Activated T-helper 1 cell treated with anti-CD3 and anti-CD28 coated beads, Interleukin-2, amount 50 U/mL, for 16 hours (primary cell): ENCODE results near the gene SNX9.
A peak's percentile ranks its signal among the peaks of the same experiment; 100 is the strongest.

Source experiments
- DNase-seq, 2 donors: peaks; one replicate each; pipeline ENCODE4 v3.0.0-alpha.2; 2020; ENCODE audit warnings: low read depth in 1 of 2, low spot score in 1 of 2

The SNX9 gene

DNA sequence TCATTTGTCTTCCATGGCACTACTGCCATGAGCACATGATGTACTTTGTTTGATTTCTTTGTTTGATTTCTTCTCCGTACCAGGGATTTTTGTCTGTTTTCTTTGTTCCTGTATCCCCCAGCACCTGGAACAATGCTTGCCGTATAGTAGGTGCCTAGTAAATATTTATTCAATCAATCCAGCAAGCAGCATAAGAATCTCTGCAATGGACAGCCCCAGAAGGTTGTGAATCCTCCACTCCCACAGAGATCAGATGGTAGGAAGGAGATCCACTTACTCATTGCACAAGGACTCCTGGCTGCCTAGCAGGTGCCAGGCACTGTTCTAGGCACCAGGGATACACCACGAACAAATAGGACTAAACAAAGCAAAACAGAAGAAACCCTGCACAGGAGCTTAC, 151.9 kb downstream of the SNX9 start:
- no peak for DNase-seq

DNA sequence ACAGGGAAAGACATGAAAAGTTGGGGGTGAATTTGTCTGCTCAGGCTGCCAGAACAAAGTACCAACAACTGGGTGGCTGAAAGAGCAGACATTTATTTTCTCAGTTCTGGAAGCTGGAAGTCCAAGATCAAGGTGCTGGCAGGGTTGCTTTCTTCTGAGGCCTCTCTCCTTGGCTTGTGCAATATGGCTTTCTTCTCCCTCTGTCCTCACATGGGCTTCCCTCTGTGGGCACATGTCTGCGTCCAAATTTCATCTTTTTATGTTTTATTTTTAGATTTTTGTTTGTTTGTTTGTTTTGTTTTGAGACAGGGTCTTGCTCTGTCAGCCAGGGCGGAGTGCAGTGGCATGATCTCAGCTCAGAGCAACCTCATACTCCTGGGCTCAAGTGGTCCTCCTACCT, 152.4 kb downstream of the SNX9 start:
- DNase-seq, result no peak

DNA sequence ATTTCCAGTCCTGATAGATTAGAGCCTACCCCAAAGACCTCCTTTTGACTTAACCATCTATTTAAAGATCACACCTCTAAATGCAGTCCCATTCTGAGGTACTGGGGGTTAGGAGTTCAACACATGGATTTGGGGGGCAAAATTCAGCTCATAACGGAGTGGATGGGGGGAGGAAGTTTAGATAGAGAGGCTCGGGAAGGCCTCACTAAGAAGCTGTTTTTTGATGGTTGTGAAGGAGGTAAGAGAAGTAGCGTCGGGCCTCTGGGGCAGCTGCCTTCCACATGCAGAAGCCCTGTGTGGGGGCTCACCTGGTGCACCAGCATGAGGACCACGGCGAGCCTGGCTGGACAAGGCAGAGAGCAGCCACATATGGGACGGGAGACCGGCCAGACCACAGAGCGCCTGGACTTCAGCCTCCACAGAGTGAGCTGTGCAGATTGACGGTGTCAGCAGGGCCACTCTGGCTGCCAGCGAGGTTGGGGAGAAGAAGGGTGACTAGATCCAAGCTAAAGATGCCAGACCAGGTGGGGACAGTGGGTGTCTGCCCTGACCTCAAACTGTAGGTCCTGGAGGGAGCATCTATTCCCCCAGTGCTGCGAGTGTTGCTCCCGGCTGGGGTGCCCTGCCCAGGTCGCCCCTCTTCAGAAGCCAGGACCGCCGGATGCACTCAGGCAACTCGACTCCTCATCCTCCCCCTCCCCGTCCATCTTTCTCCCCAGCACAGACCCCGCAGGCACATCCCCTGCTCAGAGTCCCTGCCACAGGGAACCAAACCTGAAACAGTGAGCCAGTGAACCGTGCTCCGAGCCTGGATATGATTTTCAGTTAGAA, 153.5 kb downstream of the SNX9 start:
- no peak for DNase-seq

DNA sequence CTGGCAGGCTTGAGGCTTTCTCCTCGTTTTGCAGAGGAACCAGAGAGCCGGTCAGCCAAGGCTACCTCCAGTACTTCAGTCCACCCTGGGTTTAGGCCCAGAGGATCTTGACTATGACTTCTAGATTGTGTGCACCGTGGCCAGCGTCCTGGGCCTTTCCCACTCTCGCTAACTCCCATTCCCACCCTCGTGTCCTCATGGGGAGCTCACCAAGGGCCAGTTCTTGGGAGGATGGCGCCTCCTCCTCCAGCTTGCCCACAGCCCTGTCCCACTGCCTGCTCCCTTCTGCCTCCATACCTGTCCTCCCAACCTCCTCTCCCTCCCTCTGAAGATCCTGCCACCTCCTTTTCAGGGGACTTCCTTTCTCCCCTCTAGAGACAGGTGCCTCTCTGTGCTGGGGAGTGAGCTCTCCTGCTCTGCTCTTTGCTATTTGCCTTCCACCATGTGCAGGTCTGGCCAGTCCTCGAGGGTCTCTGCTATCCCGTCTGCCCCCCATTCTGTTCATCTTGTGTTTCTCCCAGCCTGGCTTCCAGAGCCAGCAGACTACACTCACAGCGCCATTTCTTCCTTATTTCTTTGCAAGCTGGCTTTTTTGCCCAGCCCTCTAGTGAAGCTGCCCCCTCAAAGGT, 154.2 kb downstream of the SNX9 start:
- DNase-seq, result no peak

DNA sequence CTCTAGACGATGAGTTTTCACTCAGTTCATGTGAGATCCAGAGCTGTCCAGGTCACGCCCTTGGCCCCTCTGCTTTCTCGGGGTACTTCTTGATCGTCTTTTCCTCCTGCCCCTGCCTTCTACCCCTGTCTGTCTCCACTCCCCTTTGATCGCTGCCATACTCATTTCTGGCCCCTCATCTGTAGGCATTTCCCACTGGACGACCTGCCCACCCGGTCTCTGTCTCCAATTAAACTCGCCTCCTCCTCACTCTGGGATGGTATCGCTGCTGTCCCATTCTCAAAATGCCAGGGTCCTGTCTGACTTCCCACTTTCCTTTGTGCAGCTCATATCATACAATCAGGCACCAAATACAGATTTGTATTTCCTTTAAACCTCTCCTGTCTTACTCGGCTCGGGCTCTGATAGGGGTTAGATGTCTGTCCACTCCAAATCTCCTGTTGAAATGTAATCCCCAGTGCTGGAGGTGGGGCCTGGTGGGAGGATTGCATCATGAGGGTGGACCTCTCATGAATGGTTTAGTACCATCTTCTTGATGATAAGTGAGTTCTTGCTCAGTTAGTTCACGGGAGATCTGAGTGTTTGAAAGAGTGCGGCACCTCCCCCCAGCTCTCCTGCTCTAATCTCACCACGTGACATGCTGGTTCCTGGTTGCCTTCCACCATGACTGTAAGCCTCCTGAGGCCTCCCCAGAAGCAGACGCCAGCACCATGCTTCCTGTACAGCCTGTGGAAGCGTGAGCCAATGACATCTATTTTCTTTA, 155.2 kb downstream of the SNX9 start:
- DNase-seq, result no peak

DNA sequence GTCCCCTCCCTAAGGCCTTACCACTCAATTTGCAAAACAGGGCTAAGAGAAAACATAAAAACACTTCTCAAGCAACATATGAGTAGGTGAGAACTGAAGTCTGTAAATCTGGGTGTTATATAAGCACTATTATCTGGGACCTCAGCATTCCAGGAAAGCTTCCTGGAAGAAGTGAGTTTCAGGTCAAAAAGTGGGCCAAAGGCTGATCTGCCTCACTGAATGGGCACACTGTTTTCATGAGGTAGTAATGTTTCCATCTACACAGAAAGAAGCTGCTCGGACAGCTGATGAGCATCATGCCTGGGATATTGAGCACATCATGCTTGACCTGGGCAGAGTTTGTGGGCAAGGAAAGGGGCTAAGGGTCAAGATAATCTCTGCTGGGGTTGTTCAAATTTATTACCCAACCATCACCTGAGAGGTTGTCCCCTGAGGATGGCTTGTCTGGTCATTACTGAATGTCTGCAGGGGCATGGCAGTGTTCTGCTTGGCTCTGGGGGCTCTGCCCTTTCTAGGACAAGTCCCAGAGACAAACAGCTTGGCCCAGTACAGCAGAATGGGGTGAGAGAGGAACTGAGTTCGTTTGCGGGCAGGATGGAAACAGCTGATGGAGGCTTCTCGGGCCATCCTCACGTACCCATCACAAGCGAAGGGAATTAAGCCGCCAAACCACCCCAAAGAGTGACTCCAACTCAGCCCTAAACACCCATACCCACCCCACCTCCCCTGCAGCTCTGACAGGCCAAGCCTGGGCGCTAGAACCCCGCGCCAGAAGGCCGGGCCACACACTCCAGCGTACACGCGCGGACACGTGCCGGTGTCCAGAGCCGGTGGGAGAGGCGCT, 157.5 kb downstream of the SNX9 start:
- no peak for DNase-seq

DNA sequence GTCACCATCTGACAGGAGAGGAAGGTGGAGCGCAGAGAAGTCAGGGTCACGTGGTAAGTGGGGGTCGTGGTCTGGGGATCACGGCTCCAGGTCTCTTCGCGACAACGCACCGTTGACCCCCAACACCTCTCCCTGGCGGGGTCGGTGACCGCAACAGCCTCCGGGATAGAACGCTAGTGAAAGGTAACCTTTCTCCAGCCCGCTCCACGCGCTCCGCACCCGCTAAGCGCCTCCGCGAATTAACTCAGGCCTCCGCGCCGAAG, 158.0 kb downstream of the SNX9 start:
- DNase-seq, result no peak

DNA sequence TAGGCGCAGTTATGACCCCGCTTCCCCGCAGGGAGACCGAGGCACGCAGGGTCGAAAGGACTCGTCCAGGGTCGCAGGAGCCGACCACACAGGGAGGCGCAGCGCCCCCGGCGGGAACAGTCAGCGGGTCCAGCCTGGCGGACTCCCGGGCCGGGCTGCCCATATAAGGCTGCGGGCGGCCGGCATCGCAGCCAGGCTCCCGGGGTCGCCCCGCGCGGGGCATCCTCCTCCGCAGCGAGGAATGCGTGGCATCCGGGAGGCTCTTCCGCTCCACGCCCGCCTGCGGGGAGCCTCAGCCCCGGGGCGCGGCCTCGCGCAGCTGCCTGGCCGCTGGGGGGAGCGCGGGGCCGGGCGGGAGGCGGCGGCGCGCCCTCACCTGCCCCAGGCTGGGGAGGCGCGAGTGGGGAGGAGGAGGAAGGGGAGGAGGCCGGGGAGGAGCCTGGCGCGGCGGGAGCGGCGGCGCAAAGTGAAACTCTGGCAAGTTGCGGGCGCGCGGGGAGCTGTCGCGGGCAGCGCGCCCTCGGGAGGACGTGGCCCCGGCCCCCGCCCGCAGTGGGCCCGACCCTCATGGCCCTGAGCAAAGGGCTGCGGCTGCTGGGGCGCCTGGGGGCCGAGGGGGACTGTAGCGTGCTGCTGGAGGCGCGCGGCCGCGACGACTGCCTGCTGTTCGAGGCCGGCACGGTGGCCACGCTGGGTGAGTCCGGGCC, 158.5 kb downstream of the SNX9 start, which contains the start of gene SYNJ2:
Gene SYNJ2 (plus strand): TSS at position 469 of the 707 bp plus-strand sequence. CDS start 99 bp downstream, at position 568.
- peak; percentile 58 to 75 for DNase-seq

DNA sequence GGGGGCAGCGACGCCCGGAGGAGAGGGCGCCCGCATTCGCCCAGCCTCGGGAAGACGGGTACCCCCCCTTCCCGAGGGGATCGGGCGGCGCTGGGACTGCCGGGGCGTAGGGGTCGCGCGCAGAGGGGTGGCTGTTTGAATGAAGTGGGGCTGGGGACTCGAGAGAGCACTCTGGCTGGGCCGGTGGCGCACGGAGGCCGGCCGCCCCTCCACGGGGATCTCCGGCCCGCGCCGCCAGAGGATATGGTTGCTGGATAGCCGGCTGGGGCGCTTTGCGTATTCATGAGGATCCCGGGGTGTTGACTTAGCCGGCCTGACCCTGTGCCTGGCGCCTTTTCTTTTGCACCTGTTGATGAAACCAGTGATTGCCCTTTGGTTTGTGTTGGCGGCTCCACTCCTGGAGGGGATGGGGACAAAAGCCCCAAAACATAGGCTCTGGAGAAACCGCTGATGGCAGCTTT, 159.1 kb downstream of the SNX9 start:
- DNase-seq, result peak in 1 of 2 donors; percentile 15

DNA sequence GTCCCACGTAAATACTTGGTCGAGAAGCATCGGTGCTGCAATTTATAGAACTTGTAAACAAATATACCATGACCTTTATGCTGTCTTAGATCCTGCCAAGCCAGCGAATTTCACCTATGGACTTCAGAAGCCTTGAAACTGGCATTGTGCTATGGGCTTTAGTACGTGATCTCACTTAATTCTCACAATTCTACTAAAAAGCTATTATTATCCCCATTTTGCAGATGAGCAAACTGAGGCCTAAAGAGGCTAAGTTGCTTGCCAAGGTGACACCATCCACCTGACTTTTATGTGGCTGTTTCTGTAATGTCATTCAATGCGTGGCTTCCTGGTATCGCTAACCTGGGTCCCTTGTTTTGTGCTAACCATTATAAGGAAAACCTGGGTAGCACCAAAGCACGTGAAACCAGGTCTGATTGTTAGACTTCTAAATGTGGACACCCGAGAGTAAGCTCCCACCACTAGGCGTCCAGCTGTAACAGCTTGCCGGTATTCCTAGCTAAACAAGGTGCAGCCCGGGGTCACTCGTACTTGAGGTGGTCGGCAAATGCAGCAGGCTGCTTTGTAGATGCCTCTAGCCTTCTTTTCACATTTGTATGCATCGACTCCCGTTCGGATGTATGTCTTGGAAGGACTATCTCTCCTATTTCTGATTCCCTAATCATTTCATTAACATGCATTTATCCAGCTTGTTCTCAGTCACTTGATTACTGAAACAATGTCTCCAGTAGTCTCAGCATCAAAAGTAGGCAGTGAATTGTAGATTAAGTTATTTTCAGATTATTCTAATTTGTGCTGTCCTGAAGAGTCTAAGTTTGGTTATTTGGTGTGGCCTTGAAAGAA, 159.7 kb downstream of the SNX9 start:
- DNase-seq, result no peak

DNA sequence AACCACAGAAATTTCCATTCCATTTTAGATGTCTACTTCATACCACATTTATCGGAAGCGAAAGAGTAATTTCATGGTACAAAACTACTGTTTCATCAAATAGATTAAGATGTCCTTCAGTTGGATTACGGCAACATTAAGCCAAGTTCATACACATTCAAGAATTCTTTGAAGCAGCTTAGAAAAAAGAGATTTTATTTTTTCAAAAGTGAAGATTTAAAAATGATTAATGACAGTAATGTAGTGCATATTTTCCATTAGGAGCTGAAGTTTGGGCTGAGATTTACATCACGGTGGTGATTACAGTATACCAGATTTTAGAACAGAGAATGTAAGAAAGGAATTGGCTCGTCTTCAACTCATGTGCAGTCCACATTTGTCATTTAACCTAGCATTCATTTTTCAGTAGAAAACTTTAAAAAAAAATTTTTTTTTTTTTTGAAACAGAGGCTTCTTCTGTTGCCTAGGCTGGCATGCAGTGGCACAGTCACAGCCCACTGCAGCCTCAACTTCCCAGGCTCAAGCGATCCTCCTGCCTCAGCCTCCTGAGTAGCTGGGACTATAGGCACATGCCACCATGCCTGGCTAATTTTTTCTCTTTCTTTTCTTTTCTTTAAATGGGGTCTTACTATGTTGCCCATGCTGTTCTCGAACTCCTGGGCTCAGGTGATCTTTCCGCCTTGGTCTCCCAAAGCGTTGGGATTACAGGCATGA, 160.5 kb downstream of the SNX9 start:
- DNase-seq, result no peak

DNA sequence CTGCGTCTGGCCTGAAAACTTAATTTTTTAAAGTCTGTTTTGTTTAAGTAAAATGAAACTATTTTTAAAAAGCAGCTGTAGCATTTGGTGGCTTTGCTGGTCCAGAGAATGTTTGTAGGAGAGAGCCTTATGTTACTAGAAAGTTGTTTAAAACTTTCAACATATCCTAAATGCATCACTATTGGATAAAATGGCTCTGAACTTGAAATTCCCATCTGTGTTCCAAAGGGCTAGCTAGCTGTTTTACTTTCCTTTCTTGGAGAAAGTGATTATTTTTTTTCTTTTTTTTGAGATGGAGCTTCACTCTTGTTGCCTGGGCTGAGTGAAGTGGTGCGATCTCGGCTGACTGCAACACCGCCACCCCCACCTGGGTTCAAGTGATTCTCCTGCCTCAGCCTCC, 161.1 kb downstream of the SNX9 start:
- no peak for DNase-seq

DNA sequence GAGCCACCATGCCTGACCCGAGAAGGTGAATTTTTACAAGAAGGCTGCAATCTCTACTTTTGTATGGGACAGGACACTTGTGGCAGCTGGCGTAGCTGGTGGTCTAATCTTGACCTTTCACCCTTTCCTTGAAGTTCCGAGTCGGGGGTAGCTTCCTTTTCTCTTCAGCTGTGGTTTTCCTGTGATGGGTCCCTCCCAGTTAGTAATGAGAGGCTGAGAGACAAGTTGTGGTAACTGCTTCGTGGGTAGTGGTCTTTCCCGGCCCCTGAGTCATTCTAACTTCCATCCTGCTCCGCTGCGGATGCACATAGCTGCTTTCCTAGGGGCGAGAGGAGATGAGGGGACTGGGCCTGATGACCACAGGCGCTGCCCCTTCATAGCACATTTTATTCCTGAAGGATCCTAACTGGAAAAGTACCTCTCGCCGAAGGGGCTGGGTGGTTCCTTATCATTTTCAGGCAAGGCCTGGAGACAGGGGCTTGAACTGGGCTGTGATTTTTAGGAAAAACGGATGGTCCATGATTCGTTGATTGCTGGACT, 161.7 kb downstream of the SNX9 start:
- DNase-seq, result no peak

DNA sequence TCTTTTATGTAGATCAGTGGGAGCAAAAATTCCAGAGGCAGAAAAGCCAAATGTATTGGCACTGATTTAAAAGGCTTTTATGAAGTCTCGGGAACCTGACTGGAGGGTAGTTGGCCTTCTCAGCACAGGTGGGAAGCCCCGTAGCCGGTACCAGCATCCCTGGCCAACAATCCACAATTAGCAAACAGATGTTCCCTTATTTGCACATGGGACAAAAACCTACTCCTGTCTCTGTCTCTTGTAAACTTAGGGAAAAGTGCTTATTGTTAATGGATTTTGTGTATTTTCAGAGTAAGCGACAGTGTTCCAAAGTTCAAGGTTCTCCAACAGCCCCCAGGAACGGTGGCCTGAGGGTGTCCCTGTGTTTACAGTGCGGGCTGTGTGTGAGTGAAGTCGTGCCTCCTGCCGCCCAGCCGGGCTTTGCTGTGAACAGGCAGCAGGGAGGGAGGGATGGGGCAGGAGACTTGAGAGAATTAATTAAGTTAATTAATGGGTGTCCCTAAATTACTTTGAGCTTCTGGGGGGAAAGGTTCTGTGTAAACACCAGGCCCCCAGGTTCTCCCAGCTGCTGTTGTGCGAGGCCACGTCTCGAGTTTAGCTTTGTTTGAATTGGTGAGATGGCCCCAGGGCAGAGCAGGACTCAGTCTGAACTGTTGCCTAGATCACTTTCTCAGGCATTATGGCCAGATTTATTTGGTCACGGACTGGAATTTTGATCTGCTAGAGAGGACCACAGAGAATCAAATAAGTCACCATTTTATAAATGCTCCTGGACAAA, 162.5 kb downstream of the SNX9 start:
- no peak for DNase-seq

DNA sequence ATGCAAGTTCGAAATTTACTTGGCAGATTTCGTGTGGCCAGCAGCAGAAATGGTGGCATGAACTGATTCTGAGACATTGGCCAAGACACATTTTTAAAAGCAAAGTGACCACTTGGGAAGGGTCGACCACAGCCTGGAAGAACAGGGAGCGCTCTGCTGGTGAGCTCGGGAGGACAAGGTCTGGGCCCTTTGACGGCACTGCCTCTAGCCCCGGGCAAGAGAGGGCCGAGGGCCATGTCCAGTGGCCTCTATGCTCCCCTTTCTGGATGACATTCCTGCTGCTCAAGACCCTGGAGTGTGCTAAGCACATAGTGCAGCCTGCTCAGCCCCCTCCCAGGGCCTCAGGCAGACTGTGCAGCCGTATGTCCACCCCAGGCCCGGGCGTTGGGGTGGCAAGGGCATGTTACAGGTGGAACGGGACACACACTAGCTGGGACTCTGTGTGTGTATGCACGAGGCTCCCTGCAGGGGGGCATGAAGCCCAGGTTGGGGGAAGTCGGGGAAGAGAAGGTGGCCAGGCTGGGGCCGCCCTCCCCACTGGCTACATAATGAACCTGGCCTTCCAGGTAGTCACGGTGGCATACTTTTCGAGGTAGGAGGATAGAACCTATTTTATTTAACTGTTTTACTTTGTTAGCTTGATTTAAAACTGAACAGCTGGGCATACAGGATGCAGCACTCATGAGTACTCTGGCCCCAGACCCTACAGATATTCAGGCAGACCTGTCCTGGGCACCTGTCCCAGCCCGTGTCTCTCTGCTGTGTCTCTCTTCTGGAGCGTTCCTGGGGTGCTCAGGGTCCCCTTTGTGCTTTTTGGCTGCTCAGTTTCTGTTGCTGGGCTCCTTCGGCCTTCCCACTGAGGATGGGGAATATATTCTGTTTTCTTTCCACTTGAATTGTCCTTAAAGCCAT, 165.0 kb downstream of the SNX9 start:
- DNase-seq, result no peak

DNA sequence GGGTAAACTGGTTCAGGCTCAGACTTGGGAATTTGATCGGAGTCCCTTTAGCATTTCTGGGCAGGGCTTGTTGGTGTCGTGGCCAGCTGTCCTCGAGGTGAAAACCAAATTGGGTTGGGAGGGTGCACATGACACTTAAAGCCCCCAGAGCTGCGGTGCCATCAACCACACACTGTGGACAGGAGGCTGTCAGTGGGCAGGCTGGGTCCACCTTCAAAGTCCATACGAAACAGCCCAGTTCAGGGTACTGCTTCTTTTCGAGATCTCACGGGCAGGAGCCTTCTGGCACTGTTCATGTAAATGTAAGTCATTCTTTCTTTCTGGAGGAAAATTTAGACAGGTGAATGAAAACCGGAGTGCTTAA, 165.6 kb downstream of the SNX9 start:
- DNase-seq, result no peak
